OCI-LY3 (cell line): ENCODE results near the gene CAPN1.

ENCODE experiments used
- H2AFZ ChIP-seq: fragments of 200-600, 300-600 bp; shearing (Covaris generic); 2 replicates; pipeline ENCODE4 v1.6.0; 2014; ENCODE audit warnings: antibody characterized with exemption, low read depth, low read length
- H3K27ac ChIP-seq: fragments of 200-600, 300-600 bp; sonication (generic); 2 replicates; pipeline ENCODE4 v1.5.1; 2014; ENCODE audit warnings: mild to moderate bottlenecking, low read length, moderate library complexity, mixed read lengths
- H3K27me3 ChIP-seq: fragments of 200-600, 300-600 bp; sonication (generic); 2 replicates; pipeline ENCODE4 v1.6.1; 2014; ENCODE audit warnings: low read depth, low read length, mixed read lengths
- H3K36me3 ChIP-seq: fragments of 200-600, 300-600 bp; sonication (generic); replicated peaks from 2 replicates; pipeline ENCODE3; 2014; ENCODE audit warnings: low read depth, low read length, mixed read lengths
- H3K4me1 ChIP-seq: fragments of 300-600, 200-600 bp; sonication (generic); 2 replicates; pipeline ENCODE4 v1.6.1; 2014; ENCODE audit warnings: low read length, mixed read lengths
- H3K4me2 ChIP-seq: fragments of 200-600, 300-600 bp; sonication (generic); 2 replicates; pipeline ENCODE4 v1.6.1; 2014; ENCODE audit warnings: low read length, mixed read lengths
- H3K4me3 ChIP-seq: fragments of 300-600, 200-600 bp; sonication (generic); 2 replicates; pipeline ENCODE4 v1.5.1; 2014; ENCODE audit warnings: antibody characterized with exemption, mild to moderate bottlenecking, low read length, moderate library complexity
- H3K79me2 ChIP-seq: fragments of 300-600, 200-600 bp; shearing (Covaris generic); 2 replicates; pipeline ENCODE4 v1.6.1; 2014; ENCODE audit warnings: mild to moderate bottlenecking, low read length, mixed read lengths
- H3K9ac ChIP-seq: fragments of 300-600, 200-600 bp; shearing (Covaris generic); 2 replicates; pipeline ENCODE4 v1.6.0; 2014; ENCODE audit warnings: mild to moderate bottlenecking, low read length, moderate library complexity
- H3K9me3 ChIP-seq: fragments of 200-600, 300-600 bp; shearing (Covaris generic); 2 replicates; pipeline ENCODE4 v1.6.1; 2014; ENCODE audit warnings: low read length, mixed read lengths; ENCODE audit not compliant: insufficient read depth
- H4K20me1 ChIP-seq: fragments of 200-600, 300-600 bp; sonication (generic); 2 replicates; pipeline ENCODE4 v1.6.1; 2016; ENCODE audit warnings: low read length, mixed read lengths; ENCODE audit not compliant: insufficient read depth
- EZH2phosphoT487 ChIP-seq: fragments of 200-600 bp; shearing (Covaris generic); IDR thresholded peaks from 2 replicates; pipeline ENCODE4 v1.6.1; 2018; ENCODE audit warnings: antibody characterized with exemption, mixed run types, low read depth
- TF ChIP-seq, protein P1 (sequence below): fragments of 200-600, 300-600 bp; sonication (generic); IDR thresholded peaks from 2 replicates; pipeline ENCODE4 v1.5.1; 2014; ENCODE audit warnings: antibody characterized with exemption, low read length, low read depth

CAPN1 gene

GRCh38 chr11:65260302-65260701 is 78.6 kb downstream of the CAPN1 start:
- Histone ChIP-seq H3K4me3 (no peak overlapping the region), H4K20me1 (peaks cover 6% of the 10 kb centered on the region), H3K36me3 (peaks cover 13% of the 10 kb centered on the region), H3K4me1 (peaks cover 16% of the 10 kb centered on the region), H2AFZ (no peak overlapping the region), H3K79me2 (peaks cover 40% of the 10 kb centered on the region), H3K4me2 (no peak overlapping the region), H3K27ac (no peak overlapping the region), H3K9ac (no peak overlapping the region), H3K27me3 (no peaks in the 10 kb centered on the region), H3K9me3 (no peaks in the 10 kb centered on the region)
- TF ChIP-seq, protein P1, sequence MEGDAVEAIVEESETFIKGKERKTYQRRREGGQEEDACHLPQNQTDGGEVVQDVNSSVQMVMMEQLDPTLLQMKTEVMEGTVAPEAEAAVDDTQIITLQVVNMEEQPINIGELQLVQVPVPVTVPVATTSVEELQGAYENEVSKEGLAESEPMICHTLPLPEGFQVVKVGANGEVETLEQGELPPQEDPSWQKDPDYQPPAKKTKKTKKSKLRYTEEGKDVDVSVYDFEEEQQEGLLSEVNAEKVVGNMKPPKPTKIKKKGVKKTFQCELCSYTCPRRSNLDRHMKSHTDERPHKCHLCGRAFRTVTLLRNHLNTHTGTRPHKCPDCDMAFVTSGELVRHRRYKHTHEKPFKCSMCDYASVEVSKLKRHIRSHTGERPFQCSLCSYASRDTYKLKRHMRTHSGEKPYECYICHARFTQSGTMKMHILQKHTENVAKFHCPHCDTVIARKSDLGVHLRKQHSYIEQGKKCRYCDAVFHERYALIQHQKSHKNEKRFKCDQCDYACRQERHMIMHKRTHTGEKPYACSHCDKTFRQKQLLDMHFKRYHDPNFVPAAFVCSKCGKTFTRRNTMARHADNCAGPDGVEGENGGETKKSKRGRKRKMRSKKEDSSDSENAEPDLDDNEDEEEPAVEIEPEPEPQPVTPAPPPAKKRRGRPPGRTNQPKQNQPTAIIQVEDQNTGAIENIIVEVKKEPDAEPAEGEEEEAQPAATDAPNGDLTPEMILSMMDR = no peak
- TF ChIP-seq EZH2phosphoT487 = no peak

DNA sequence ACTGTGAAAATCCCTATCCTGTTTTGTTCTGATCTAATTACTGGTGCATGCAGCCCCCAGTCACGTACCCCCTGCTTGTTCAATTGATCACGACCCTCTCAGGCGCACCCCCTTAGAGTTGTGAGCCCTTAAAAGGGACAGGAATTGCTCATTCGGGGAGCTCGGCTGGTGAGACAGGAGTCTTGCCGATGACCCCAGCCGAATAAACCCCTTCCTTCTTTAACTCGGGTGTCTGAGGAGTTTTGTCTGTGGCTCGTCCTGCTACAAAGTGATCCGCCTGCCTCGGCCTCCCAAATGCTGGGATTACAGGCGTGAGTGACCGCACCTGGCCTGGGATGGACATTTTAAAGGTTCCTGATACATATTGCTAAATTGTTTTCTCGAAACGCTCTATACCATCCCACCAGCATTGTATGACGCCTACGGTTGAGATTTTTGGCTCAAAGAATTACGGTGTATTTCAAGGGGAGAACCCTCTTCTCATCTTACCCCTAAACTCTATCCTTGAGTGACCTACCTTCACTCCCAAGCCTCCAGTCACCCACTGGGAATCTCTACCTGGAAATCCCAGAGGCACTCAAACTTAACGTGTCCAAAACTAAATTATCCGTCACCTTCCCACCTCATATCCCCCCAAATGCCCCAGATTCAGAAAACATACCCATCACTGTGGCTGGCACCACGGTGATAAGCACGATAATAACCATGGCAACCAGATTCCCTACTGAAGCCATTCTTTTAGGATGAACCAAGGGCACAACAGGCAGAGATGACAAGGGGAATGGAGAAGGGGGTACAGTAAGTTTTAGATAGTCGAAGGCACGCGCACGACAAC is 79.2 kb downstream of the CAPN1 start:
- TF ChIP-seq, protein P1 = no peak
- TF ChIP-seq EZH2phosphoT487 = no peak
- H3K9ac ChIP-seq = peak overlapping the region; percentile 95
- peaks cover 20% of the 10 kb centered on the region for H3K36me3 ChIP-seq
- peak overlapping the region; percentile 98 for H3K4me2 ChIP-seq
- H3K9me3 ChIP-seq = no peaks in the 10 kb centered on the region
- no peaks in the 10 kb centered on the region for H3K27me3 ChIP-seq
- H3K4me3 ChIP-seq = peak overlapping the region; percentile 87
- H3K4me1 ChIP-seq = peaks cover 16% of the 10 kb centered on the region
- H3K27ac ChIP-seq = peak overlapping the region; percentile 58
- H4K20me1 ChIP-seq = peaks cover 11% of the 10 kb centered on the region
- peak overlapping the region; percentile 82 for H2AFZ ChIP-seq
- H3K79me2 ChIP-seq = peaks cover 47% of the 10 kb centered on the region
